Activated T-helper 1 cell treated with anti-CD3 and anti-CD28 coated beads, Interleukin-12 subunit alpha, Interleukin-12 subunit beta, Interleukin-2, Interleukin-4 antibody, amounts not matched to agents 30 ng/mL and 10 ng/mL and 1 ng/mL, durations not matched to agents 14 hours and 24 hours and 36 hours (primary cell): ENCODE results near the gene PSD2. TPM values are rescaled to one million over a fixed set of nuclear protein-coding genes. Genes with fewer than 3 reads are reported as not detected.
A peak's percentile ranks its signal among the peaks of the same experiment; 100 is the strongest.

ENCODE experiments used
- DNase-seq: peaks from one replicate; pipeline ENCODE4 v3.0.0; 2021; ENCODE audit warnings: low spot score
- H3K27ac Mint-ChIP-seq: one replicate; pipeline ENCODE4 v1.8.0; 2021; ENCODE audit warnings: mild to moderate bottlenecking, mixed read lengths
- H3K27me3 Mint-ChIP-seq: one replicate; pipeline ENCODE4 v1.8.0; 2022; ENCODE audit warnings: mild to moderate bottlenecking, moderate library complexity, mixed read lengths; ENCODE audit not compliant: insufficient read depth
- H3K36me3 Mint-ChIP-seq: one replicate; pipeline ENCODE4 v1.8.0; 2021; ENCODE audit warnings: low read depth, mixed read lengths
- H3K4me1 Mint-ChIP-seq: one replicate; pipeline ENCODE4 v1.8.0; 2021; ENCODE audit warnings: low read depth, mixed read lengths
- H3K4me3 Mint-ChIP-seq: one replicate; pipeline ENCODE4 v1.8.0; 2021; ENCODE audit warnings: mild to moderate bottlenecking, moderate library complexity, mixed read lengths
- H3K9me3 Mint-ChIP-seq: one replicate; pipeline ENCODE4 v1.8.0; 2021; ENCODE audit warnings: mixed read lengths
- intact Hi-C: fragments of 100-400 bp; cut with micrococcal nuclease; formaldehyde crosslinking; loops from one replicate; pipeline ENCODE4 v1.15.1; 2024
- total RNA-seq: library from RNA; stranded (reverse); gene quantifications from 2 replicates; pipeline ENCODE4 v1.2.3, GENCODE V29; 2022

The PSD2 gene
- total RNA-seq, 1 donor from 2014 or later: not detected

DNA sequence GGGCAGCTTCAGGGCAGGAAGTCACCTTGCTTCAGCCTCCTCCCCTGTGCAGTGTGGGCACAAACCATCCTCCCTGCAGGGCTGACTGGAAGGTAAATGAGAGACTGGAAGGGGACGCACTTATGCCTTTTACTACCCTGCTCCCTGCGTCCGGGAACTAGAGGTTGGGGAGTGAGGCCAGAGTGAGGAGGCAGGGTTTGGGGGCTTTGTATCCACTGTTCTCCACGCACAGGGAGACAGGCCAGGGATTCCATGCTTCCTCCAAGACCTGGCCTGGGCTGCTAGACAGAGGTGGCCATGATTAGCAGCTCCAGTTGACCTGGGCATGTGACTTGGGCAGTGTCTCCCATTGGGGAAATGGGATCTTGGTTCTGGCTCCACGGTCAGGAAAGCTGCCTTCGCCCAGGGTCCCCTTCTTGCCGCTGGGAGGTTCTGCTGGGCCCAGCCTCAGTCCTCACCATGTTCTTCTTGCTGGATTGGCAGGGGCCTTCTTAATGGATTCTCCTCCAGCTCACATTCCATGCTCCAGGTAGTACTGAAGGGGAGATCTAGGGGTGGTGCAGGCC lies 37.0 kb upstream of the PSD2 start:
- Mint-ChIP-seq H3K4me1 (peaks cover 19% of the 10 kb centered on the region), H3K36me3 (no peaks in the 10 kb centered on the region), H3K4me3 (no peak overlapping the region), H3K27me3 (peaks cover 60% of the 10 kb centered on the region), H3K27ac (no peak overlapping the region), H3K9me3 (no peaks in the 10 kb centered on the region)
- intact Hi-C loops: no loop called here
- DNase-seq: no peak

- DNase-seq: no peak
- no peaks in the 10 kb centered on the region for H3K9me3 Mint-ChIP-seq
- H3K27ac Mint-ChIP-seq: no peak overlapping the region
- H3K36me3 Mint-ChIP-seq: no peaks in the 10 kb centered on the region
- no peak overlapping the region for H3K4me3 Mint-ChIP-seq
- peaks cover 67% of the 10 kb centered on the region for H3K27me3 Mint-ChIP-seq
- peaks cover 19% of the 10 kb centered on the region for H3K4me1 Mint-ChIP-seq
- intact Hi-C loops: no loop called here
Observed at GRCh38 chr5:139759219-139759721, 36.3 kb upstream of the PSD2 start.

GRCh38 chr5:139760066-139761056 lies 35.2 kb upstream of the PSD2 start:
- H3K27me3 Mint-ChIP-seq: peaks cover 67% of the 10 kb centered on the region
- H3K9me3 Mint-ChIP-seq: no peaks in the 10 kb centered on the region
- DNase-seq: no peak
- no peak overlapping the region for H3K27ac Mint-ChIP-seq
- intact Hi-C loops: no loop called here
- H3K4me1 Mint-ChIP-seq: peaks cover 20% of the 10 kb centered on the region
- H3K36me3 Mint-ChIP-seq: no peaks in the 10 kb centered on the region
- no peak overlapping the region for H3K4me3 Mint-ChIP-seq

- no peaks in the 10 kb centered on the region for H3K9me3 Mint-ChIP-seq
- DNase-seq: no peak
- H3K4me3 Mint-ChIP-seq: no peak overlapping the region
- intact Hi-C loops: no loop called here
- peaks cover 64% of the 10 kb centered on the region for H3K27me3 Mint-ChIP-seq
- peaks cover 23% of the 10 kb centered on the region for H3K4me1 Mint-ChIP-seq
- H3K36me3 Mint-ChIP-seq: no peaks in the 10 kb centered on the region
- no peak overlapping the region for H3K27ac Mint-ChIP-seq
Observed at GRCh38 chr5:139761057-139761450, 34.6 kb upstream of the PSD2 start.

GRCh38 chr5:139761501-139761900 lies 34.1 kb upstream of the PSD2 start:
- Mint-ChIP-seq H3K27me3 (peaks cover 62% of the 10 kb centered on the region), H3K27ac (no peak overlapping the region), H3K9me3 (no peaks in the 10 kb centered on the region), H3K4me3 (no peak overlapping the region), H3K4me1 (peaks cover 23% of the 10 kb centered on the region), H3K36me3 (no peaks in the 10 kb centered on the region)
- DNase-seq: no peak
- intact Hi-C loops: no loop called here

- intact Hi-C loops: no loop called here
- Mint-ChIP-seq H3K36me3 (no peaks in the 10 kb centered on the region), H3K27ac (no peak overlapping the region), H3K27me3 (peaks cover 57% of the 10 kb centered on the region), H3K4me1 (peaks cover 22% of the 10 kb centered on the region), H3K9me3 (no peaks in the 10 kb centered on the region), H3K4me3 (no peak overlapping the region)
- DNase-seq: no peak
Observed at GRCh38 chr5:139762615-139763170, 32.9 kb upstream of the PSD2 start.

DNA sequence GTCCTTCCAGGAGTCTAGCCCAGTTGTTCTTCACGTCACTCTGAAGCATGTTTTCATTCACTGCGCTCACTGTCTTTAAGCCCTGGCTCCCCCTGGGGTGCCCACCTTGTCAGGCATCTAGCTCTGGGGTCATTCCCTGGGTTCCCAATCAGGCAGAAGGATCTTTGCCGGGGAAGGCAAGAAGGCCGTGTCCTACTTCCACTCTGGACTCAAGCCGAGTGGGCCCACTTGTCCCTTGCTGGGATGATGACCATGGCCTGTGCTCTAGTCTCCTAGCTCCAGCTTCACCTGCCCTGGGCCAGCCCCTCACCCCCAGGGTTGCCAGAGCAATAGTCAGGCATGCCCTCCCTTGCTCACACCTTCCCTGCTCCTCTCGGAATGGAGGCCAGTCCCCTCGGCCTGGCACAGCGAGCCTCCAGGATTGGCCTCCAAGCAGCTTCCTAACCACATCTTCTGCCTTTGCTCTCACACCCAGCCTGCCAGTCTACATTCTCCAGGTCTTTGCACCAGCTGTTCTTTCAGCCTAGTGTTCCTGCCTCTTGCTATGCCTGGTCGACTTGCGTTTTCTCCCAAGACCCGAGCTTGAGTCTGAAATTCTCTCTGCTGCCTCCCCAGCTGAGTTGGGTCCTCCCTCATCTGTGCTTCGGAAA lies 32.2 kb upstream of the PSD2 start:
- peaks cover 50% of the 10 kb centered on the region for H3K27me3 Mint-ChIP-seq
- H3K9me3 Mint-ChIP-seq: no peaks in the 10 kb centered on the region
- DNase-seq: no peak
- peaks cover 14% of the 10 kb centered on the region for H3K4me1 Mint-ChIP-seq
- no peak overlapping the region for H3K27ac Mint-ChIP-seq
- no peak overlapping the region for H3K4me3 Mint-ChIP-seq
- H3K36me3 Mint-ChIP-seq: no peaks in the 10 kb centered on the region
- intact Hi-C loops: no loop called here

- Mint-ChIP-seq H3K36me3 (no peaks in the 10 kb centered on the region), H3K4me3 (peak overlapping the region; percentile 11), H3K9me3 (no peaks in the 10 kb centered on the region), H3K27ac (no peak overlapping the region), H3K4me1 (peaks cover 14% of the 10 kb centered on the region), H3K27me3 (peaks cover 50% of the 10 kb centered on the region)
- DNase-seq: no peak
- intact Hi-C loops: no loop called here
Observed at GRCh38 chr5:139763930-139764791, 31.4 kb upstream of the PSD2 start.

DNA sequence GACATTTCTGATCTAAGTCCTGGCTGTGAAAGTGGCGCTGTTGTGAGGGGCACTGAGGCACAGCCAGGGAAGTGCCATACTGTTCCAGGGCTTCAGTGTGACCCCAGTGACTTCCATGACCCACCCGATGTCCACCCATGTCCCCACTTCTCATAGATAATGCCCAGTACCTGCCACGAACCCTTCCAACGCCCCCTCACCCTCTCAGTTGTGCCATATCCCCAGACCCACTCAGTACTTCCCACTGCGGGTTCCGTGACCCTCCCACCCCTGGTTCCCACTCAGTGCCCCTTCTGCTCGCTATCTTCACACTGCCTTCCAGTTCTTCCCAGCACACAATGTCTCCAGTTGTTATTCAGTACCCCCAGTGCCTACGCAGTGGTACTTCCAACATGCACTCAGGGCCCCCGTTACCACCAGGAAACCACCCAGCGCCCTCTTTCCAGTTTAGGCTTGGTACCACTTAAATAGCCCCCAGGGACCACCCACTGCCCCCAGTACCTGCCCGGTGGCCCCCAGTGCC lies 30.7 kb upstream of the PSD2 start:
- Mint-ChIP-seq H3K4me1 (peaks cover 14% of the 10 kb centered on the region), H3K27ac (peak overlapping the region; percentile 47), H3K4me3 (peak overlapping the region; percentile 75), H3K36me3 (no peaks in the 10 kb centered on the region), H3K9me3 (no peaks in the 10 kb centered on the region), H3K27me3 (peaks cover 50% of the 10 kb centered on the region)
- no peak for DNase-seq
- intact Hi-C loops: loop anchor here (1.0 to 5.0 kb wide), 6 partner anchors 10 to 343 kb away; no protein-coding TSS in a partner anchor

GRCh38 chr5:139765409-139766217 lies 30.0 kb upstream of the PSD2 start:
- DNase-seq: peak; percentile 68
- H3K4me3 Mint-ChIP-seq: peak overlapping the region; percentile 75
- H3K36me3 Mint-ChIP-seq: no peaks in the 10 kb centered on the region
- intact Hi-C loops: loop anchor here (1.0 to 5.0 kb wide), 7 partner anchors 10 to 343 kb away; no protein-coding TSS in a partner anchor
- peaks cover 14% of the 10 kb centered on the region for H3K4me1 Mint-ChIP-seq
- no peaks in the 10 kb centered on the region for H3K9me3 Mint-ChIP-seq
- H3K27ac Mint-ChIP-seq: peak overlapping the region; percentile 47
- H3K27me3 Mint-ChIP-seq: peaks cover 46% of the 10 kb centered on the region

GRCh38 chr5:139767960-139768359 lies 27.6 kb upstream of the PSD2 start:
- intact Hi-C loops: loop anchor here (5.0 kb wide), 1 partner anchor 56 kb away; no protein-coding TSS in a partner anchor
- no peak overlapping the region for H3K4me3 Mint-ChIP-seq
- H3K27ac Mint-ChIP-seq: no peak overlapping the region
- DNase-seq: no peak
- H3K27me3 Mint-ChIP-seq: peaks cover 34% of the 10 kb centered on the region
- H3K4me1 Mint-ChIP-seq: peaks cover 14% of the 10 kb centered on the region
- H3K36me3 Mint-ChIP-seq: no peaks in the 10 kb centered on the region
- no peaks in the 10 kb centered on the region for H3K9me3 Mint-ChIP-seq
